Measurements from ENCODE around the gene SNRPN. TPM values are rescaled to one million over a fixed set of nuclear protein-coding genes. Genes with fewer than 3 reads are reported as not detected.

Gene SNRPN
- total RNA-seq, 1 experiment from 2014 or later: 2.0 TPM

DNA sequence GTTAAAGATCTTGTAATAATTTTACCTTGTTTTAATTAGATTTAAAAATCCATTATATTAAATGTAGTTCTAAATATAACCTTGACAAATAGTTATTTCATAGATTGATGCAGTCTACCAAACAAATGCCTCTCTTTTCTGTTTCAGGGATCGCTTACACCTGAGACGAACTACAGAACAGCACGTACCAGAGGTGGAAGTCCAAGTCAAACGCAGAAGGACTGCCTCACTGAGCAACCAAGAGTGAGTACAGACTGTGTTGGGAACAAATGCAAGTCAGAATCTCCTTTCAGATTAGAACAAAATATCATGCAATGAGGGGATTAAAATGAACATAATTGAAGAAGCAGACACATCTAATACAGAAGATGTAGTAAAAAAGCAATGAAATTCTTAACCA, 7.2 kb downstream of the SNRPN start:
- BruUV-seq (replicated peaks): no TSS peak
- ChIA-PET RAD21 (ENCODE audit: low non-redundant PET in 1 of 2, low total read pairs in 2 of 2, uncharacterized antibody in 2 of 2, unreplicated experiment in 2 of 2) (no interaction called here), POLR2A (no interaction called here), CTCF (no interaction called here)
- no peaks in the 10 kb centered on the region for H3K79me2 ChIP-seq (ENCODE audit: insufficient read depth, low read length)
- no peak overlapping the region for H2AFZ ChIP-seq (ENCODE audit: low read depth, low read length, poor library complexity, severe bottlenecking)
- H3K9me3 ChIP-seq (ENCODE audit: control insufficient read depth in 1 of 2, insufficient read depth in 1 of 2, low read depth in 1 of 2, low read length in 2 of 2): peaks cover 11 to 24% of the 10 kb centered on the region in 2 experiments; a peak in 3 of 4 replicates
- no peaks in the 10 kb centered on the region for H3K36me3 ChIP-seq (ENCODE audit: control insufficient read depth in 1 of 2, insufficient read depth in 2 of 2, low read length in 2 of 2)
- no peaks in the 10 kb centered on the region for H3K27me3 ChIP-seq (ENCODE audit: insufficient read depth, low read length)
- intact Hi-C loops (cut with micrococcal nuclease): no loop called here
- no peak overlapping the region for H3K9ac ChIP-seq (ENCODE audit: low read length)
- no peaks in the 10 kb centered on the region for H4K20me1 ChIP-seq (ENCODE audit: insufficient read depth)
- H3K4me1 ChIP-seq (ENCODE audit: control insufficient read depth in 1 of 2, insufficient read depth in 2 of 2, low read length in 2 of 2): no peaks in the 10 kb centered on the region
- no peaks in the 10 kb centered on the region for H3K9me2 ChIP-seq (ENCODE audit: insufficient read depth)
- no peak overlapping the region for H3K4me2 ChIP-seq (ENCODE audit: low read length)
- ATAC-seq (no peak), DNase-seq (ENCODE audit: low read depth, low spot score) (no peak)
- H3K4me3 ChIP-seq (replicated peaks in 1 of 2; ENCODE audit: low read depth in 1 of 2, low read length in 2 of 2): no peak overlapping the region
- no peak overlapping the region for H3K27ac ChIP-seq (ENCODE audit: low read depth, low read length)
- TF ChIP-seq RAD21 (IDR thresholded peaks at IDR 0.05; ENCODE audit: low read depth) (no peak), ZFX (IDR thresholded peaks at IDR 0.05) (no peak), ELF1 (IDR thresholded peaks at IDR 0.05; ENCODE audit: borderline replicate concordance, low read depth) (no peak)
- TF ChIP-seq, protein P1, sequence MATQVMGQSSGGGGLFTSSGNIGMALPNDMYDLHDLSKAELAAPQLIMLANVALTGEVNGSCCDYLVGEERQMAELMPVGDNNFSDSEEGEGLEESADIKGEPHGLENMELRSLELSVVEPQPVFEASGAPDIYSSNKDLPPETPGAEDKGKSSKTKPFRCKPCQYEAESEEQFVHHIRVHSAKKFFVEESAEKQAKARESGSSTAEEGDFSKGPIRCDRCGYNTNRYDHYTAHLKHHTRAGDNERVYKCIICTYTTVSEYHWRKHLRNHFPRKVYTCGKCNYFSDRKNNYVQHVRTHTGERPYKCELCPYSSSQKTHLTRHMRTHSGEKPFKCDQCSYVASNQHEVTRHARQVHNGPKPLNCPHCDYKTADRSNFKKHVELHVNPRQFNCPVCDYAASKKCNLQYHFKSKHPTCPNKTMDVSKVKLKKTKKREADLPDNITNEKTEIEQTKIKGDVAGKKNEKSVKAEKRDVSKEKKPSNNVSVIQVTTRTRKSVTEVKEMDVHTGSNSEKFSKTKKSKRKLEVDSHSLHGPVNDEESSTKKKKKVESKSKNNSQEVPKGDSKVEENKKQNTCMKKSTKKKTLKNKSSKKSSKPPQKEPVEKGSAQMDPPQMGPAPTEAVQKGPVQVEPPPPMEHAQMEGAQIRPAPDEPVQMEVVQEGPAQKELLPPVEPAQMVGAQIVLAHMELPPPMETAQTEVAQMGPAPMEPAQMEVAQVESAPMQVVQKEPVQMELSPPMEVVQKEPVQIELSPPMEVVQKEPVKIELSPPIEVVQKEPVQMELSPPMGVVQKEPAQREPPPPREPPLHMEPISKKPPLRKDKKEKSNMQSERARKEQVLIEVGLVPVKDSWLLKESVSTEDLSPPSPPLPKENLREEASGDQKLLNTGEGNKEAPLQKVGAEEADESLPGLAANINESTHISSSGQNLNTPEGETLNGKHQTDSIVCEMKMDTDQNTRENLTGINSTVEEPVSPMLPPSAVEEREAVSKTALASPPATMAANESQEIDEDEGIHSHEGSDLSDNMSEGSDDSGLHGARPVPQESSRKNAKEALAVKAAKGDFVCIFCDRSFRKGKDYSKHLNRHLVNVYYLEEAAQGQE (IDR thresholded peaks at IDR 0.05; ENCODE audit: low read depth): no peak
- TF ChIP-seq, protein P2, sequence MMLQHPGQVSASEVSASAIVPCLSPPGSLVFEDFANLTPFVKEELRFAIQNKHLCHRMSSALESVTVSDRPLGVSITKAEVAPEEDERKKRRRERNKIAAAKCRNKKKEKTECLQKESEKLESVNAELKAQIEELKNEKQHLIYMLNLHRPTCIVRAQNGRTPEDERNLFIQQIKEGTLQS (IDR thresholded peaks at IDR 0.05): no peak

DNA sequence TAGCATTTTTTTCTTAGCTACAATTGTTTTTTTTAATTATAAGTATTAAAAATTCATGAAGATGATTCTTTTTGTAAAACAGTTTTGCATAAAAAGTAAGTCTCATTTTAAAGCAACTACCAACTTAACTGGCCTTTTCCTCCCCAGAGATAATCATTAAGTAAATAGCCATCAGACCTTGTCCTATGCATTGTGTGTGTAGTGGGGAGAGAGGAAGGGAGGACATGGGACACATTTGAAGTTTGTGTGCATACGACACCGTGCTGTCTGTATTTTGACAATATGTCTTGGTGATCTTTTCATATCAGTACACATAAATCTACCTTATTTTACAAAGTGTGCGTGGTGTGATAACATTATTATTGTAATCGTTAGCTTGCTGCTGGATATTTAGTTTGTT, 8.1 kb downstream of the SNRPN start:
- H3K9ac ChIP-seq (ENCODE audit: low read length): no peak overlapping the region
- H3K27me3 ChIP-seq (ENCODE audit: insufficient read depth, low read length): no peaks in the 10 kb centered on the region
- ChIA-PET RAD21 (ENCODE audit: low non-redundant PET in 1 of 2, low total read pairs in 2 of 2, uncharacterized antibody in 2 of 2, unreplicated experiment in 2 of 2) (no interaction called here), POLR2A (no interaction called here), CTCF (no interaction called here)
- no peak overlapping the region for H3K4me3 ChIP-seq (replicated peaks in 1 of 2; ENCODE audit: low read depth in 1 of 2, low read length in 2 of 2)
- H2AFZ ChIP-seq (ENCODE audit: low read depth, low read length, poor library complexity, severe bottlenecking): no peak overlapping the region
- no peaks in the 10 kb centered on the region for H3K36me3 ChIP-seq (ENCODE audit: control insufficient read depth in 1 of 2, insufficient read depth in 2 of 2, low read length in 2 of 2)
- H3K4me1 ChIP-seq (ENCODE audit: control insufficient read depth in 1 of 2, insufficient read depth in 2 of 2, low read length in 2 of 2): no peaks in the 10 kb centered on the region
- H3K4me2 ChIP-seq (ENCODE audit: low read length): no peak overlapping the region
- ATAC-seq (no peak), DNase-seq (ENCODE audit: low read depth, low spot score) (no peak)
- H4K20me1 ChIP-seq (ENCODE audit: insufficient read depth): no peaks in the 10 kb centered on the region
- H3K9me3 ChIP-seq (ENCODE audit: control insufficient read depth in 1 of 2, insufficient read depth in 1 of 2, low read depth in 1 of 2, low read length in 2 of 2): peaks cover 11 to 24% of the 10 kb centered on the region in 2 experiments; a peak in 3 of 4 replicates
- H3K27ac ChIP-seq (ENCODE audit: low read depth, low read length): no peak overlapping the region
- BruUV-seq (replicated peaks): no TSS peak
- H3K9me2 ChIP-seq (ENCODE audit: insufficient read depth): no peaks in the 10 kb centered on the region
- no peak for TF ChIP-seq EZH2phosphoT487 (IDR thresholded peaks at IDR 0.05; ENCODE audit: borderline replicate concordance)
- no peaks in the 10 kb centered on the region for H3K79me2 ChIP-seq (ENCODE audit: insufficient read depth, low read length)
- intact Hi-C loops (cut with micrococcal nuclease): no loop called here
